Activated CD8-positive, alpha-beta memory T cell treated with anti-CD3 and anti-CD28 coated beads, Interleukin-2, amount 50 U/mL, for 24 hours (primary cell): ENCODE results near the gene FAM193B.

ENCODE experiments used
- DNase-seq: peaks from one replicate; pipeline ENCODE4 v3.0.0-alpha.2; 2020; ENCODE audit errors: extremely low read depth

The FAM193B gene

GRCh38 chr5:177500685-177501522 is 53.5 kb downstream of the FAM193B start:
- DNase-seq = peak; percentile 61

- no peak for DNase-seq
These were observed 54.5 kb downstream of the FAM193B start for GRCh38 chr5:177499842-177500241.

GRCh38 chr5:177498013-177498787 is 56.2 kb downstream of the FAM193B start:
- DNase-seq = no peak

- peak; percentile 77 for DNase-seq
These were observed 56.9 kb downstream of the FAM193B start, which contains the start of gene PDLIM7 for GRCh38 chr5:177497292-177498012. PDLIM7 (minus strand) TSS chr5:177497604; CDS start chr5:177496512, 1,092 bp downstream.

GRCh38 chr5:177496727-177497291 is 57.6 kb downstream of the FAM193B start:
- no peak for DNase-seq

- DNase-seq = no peak
These were observed 58.2 kb downstream of the FAM193B start for GRCh38 chr5:177496070-177496726.

GRCh38 chr5:177495243-177496060 is 58.9 kb downstream of the FAM193B start:
- no peak for DNase-seq

- DNase-seq = no peak
These were observed 59.8 kb downstream of the FAM193B start for GRCh38 chr5:177494346-177495195.

- DNase-seq = no peak
These were observed 60.5 kb downstream of the FAM193B start for GRCh38 chr5:177493795-177494345.

GRCh38 chr5:177492841-177493240 is 61.5 kb downstream of the FAM193B start:
- DNase-seq = no peak

- no peak for DNase-seq
These were observed 62.2 kb downstream of the FAM193B start for GRCh38 chr5:177491983-177492746.

GRCh38 chr5:177491429-177491945 is 62.9 kb downstream of the FAM193B start:
- DNase-seq = no peak

GRCh38 chr5:177490992-177491391 is 63.4 kb downstream of the FAM193B start:
- DNase-seq = no peak

- no peak for DNase-seq
These were observed 63.9 kb downstream of the FAM193B start for GRCh38 chr5:177490311-177490991.

- no peak for DNase-seq
These were observed 65.1 kb downstream of the FAM193B start for GRCh38 chr5:177489119-177489716.

- no peak for DNase-seq
These were observed 66.4 kb downstream of the FAM193B start for GRCh38 chr5:177487975-177488374.

- DNase-seq = no peak
These were observed 67.2 kb downstream of the FAM193B start for GRCh38 chr5:177487144-177487543.
